ENCODE measurements around the gene ARMC6.
"Not testable (repeated sequence)": the region's sequence is repeated elsewhere in the genome, so short reads cannot be mapped to it uniquely, and the experiment has no call there.

The ARMC6 gene

DNA sequence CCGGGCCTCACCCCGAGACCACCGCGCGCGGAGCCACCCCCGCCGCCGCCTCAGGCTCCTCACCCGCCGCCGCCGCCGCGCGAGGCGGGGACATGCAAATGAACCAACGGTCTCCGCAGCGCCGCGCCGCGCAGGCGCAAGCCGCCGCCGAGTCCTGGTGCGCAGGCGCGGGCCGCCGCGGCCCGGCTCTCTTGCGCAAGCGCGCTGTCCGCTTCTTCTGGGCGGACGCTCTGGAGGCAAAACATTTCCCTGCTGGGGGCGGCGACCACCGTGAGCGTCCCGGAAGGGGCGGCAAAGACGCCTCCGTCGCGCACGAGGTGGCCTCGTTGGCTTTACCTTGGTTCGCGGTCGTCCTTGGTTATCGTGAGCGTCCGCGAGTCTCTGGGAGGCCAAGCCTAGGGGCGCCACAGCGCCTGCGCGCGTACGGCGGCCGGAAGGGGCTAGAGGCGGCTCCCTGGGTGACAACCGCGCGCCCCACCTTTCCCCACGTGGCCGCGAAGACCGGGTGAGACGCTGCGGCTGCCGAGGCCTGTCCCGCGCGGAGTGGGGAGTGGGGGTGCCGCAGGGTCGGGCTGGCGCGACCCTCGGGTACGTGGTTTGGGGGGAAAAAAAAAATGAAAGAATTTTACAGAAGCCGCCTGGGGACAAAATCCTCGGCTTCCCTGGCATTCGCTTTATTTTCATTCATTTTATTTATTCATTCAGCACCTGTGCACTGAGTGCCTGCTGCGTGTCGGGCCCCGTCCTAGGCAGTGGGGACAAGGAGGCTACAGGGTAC is at the start of gene ARMC6, which contains the start of gene SUGP2:
Gene ARMC6, plus strand, starts transcription at position 178 of the 778 bp plus-strand sequence. CDS start 607 bp downstream, outside the sequence.
Gene SUGP2, minus strand, starts transcription at position 92 of the 778 bp plus-strand sequence. CDS start 2,446 bp downstream, outside the sequence.
- peak; percentile 82 for DNase-seq

DNA sequence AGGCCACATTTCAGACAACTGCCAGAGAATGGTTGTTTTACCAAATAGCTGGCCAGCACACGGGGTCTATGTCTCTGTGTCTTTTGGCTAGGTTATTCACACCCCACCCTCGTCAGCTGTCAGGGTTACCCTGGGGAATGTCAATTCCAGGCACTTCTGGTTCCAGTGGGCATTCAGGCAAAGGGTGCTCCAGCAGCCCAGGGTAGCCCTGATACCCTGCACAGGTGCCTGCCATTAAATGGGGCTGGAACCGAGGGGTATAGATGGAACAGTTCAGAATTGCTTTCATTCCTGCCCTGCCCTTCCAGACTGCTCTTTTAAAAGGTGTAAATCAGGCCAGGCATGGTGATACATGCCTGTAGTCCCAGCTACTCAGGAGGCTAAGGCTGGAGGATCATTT is 49.2 kb upstream of the ARMC6 start:
- DNase-seq = no peak

DNA sequence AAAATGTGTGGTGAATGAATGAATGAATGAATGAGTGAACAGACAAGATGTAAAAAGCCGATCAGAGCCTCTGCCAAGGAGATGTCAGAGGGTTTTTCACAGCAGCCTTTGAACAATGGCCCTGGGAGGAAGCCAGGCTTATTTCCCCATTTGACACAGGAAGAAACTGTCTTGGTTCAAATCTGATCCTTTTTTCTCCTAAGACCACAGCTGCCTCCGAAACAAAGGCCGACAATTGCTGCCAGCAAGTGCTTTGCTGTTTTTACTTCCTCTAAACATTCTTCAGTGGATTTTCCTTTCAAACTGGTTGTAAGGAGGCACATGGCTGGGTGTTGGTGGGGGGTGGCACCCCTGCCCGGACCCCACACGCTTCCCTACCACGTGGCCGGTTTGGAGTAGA is 48.1 kb upstream of the ARMC6 start:
- DNase-seq = no peak

DNA sequence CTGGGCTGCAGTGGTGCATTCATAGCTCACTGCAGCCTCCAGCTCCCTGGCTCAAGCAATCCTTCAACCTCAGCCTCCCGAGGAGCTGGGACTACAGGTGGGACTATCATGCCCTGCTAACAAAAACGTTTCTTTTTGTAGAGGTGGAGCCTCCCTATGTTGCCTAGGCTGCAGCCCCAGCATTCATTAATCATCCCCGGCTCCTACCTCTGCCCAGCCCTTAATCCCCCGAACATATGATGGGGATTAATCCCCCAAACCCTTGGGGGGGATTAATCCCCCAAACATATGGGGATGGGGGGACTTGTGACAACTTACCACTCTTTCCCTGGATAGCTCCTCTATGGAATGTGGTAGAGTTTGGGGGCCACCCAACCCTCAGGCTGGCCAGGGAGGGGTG is 45.9 kb upstream of the ARMC6 start:
- DNase-seq = no peak

DNA sequence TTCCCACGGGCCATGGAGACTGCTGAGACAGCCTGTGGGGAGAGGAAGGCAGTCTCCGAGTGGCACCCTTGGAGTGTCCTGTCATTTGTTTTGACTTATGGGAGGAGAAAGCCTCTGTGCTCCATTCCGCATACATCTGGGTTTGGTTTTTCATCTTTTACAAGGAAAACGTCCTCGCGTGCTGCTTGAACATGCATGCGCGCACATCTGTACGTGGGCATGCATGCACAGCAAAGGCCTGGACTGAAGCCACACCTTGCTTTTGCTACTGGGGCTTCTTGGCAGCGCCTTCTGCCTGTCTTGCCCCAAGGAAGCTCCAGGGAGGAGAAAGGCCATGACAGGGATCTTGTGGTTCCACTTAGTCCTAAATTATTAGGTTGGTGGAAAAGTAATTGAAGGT is 44.1 kb upstream of the ARMC6 start:
- DNase-seq = no peak

DNA sequence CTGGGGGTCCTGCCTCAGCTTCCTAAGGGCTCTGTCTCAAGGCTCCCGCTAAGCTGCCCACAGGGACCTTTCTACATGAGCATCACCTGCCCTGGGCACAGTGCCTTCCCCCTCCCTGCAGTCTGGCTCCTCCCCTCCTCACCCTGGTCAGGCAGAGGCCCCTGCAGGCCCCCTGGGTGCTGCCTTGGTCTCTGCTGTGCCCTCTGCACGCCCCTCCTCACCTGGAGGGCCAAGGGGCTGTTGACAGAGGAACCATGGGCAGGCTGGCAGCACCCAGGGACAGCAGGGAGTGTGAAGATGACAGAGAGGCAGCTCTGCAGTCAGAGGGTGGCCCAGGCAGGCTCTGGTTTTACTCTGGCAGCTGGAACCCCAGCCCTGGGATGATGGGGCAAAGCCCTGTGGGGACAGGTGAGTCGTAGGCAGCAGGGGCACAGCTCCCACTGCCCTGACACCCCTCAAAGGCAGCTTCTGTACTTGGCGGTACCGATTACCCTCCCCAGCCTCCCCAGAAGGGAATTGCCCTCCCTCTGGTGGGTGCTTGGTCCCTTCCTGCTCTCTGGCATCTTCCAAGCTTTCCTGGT is 43.2 kb upstream of the ARMC6 start:
- no peak for DNase-seq

DNA sequence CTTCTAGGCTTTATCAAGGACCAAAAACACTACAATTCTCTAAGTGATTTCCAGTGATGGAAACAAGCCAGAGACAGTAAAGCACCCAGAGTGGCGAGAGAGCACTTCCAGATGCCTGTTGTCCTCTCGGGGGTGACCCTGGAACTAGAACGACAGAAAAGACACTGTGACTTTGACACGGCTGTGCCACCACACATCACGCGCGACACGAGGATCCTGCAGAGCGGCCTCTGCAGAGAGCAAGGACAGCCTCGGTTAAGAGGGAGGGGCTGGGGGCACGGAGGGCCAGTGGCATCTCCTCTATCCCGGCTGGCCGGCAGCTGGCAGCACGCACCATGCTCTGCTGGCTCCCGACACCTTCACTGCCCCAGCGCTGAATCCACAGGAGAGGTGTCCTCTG is 42.4 kb upstream of the ARMC6 start:
- no peak for DNase-seq

DNA sequence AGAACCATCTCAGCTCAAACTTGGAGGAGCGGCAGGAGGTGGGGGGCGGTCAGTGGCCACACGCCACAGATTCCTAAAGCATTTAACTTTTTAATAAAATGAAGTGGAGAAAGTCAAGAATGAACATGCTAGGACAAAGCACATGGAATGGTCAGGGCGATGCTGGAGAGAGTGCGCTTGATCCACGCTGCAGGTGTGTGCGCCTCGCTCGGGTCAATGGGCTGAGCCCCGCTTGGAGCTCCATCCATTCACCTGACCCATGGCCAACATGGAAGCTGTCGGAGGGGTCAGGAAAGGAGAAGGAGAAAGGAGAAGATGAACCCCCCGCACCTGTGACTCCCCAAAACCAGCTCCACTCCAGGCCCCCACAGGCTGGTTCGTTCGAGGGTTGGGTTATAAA is 41.9 kb upstream of the ARMC6 start:
- no peak for DNase-seq

DNA sequence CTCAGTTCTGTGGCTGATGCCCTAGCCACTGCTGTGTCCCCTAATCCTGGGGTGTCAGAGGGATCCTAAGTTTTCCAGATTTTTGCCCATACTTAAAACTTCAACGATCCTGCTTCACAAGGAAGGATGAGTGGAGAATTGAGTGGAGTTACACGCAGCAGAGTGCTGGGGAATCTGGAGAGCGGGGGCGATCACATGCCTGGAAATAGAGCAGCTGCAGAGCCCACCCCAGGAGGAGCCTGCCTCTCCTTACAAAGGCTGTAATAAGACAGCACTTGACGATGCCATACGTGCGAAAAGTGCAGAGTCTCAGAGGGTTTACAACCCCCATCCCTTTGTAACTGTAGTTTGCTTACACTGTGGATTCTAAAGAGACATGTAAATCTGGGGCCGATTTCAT is 40.7 kb upstream of the ARMC6 start:
- no peak for DNase-seq

DNA sequence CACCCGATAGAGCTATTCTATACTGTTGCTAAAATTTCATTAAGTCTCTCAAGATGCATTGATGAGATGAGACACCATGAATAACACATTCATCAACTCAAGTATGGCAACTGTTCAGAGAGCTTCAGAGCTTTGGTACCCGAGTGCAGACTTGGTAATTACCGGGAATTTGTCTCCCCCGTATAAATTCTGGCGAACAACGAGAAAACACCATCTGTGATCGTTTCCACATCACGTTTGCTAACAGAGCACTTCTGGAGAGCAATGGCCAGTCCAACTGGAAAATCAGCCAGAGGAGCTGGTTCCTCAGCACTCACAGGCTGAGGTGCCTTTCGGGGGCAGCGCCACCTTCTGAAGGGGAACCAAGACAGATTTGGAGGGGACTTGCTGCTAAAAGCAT is 40.3 kb upstream of the ARMC6 start:
- DNase-seq = no peak

DNA sequence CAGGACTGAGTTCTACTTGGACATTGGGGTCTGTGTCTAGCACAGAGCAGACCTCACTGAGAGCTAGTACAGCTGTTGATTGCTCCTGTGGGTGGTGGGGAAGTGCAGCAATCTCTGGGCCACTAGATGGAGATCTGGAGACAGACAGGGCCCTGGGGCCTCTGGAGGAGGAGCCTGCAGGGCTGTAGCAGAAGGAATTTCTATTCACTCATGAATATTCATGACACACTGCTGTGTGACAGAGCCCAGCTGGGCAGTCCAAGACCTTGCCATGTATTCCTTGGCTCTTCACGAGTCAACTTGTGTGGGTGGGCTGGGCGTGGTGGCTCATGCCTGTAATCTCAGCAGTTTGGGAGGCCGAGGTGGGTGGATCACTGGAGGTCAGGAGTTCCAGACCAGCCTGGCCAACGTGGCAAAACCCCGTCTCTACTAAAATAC is 37.6 kb upstream of the ARMC6 start:
- DNase-seq = no peak

DNA sequence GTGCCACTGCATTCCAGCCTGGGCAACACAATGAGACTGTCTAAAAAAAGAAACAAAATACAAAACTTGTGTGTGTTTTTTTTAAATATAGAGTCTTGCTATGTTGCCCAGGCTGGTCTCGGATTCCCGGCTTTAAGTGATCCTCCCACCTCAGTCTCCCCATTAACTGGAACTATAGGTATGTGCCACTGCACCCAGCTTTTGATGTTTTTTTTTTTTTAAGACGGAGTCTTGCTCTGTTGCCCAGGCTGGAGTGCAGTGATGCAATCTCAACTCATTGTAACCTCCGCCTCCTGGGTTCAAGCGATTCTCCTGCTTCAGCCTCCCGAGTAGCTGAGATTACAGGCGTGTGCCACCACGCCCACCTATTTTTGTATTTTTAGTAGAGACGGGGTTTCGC is 37.1 kb upstream of the ARMC6 start:
- no peak for DNase-seq

DNA sequence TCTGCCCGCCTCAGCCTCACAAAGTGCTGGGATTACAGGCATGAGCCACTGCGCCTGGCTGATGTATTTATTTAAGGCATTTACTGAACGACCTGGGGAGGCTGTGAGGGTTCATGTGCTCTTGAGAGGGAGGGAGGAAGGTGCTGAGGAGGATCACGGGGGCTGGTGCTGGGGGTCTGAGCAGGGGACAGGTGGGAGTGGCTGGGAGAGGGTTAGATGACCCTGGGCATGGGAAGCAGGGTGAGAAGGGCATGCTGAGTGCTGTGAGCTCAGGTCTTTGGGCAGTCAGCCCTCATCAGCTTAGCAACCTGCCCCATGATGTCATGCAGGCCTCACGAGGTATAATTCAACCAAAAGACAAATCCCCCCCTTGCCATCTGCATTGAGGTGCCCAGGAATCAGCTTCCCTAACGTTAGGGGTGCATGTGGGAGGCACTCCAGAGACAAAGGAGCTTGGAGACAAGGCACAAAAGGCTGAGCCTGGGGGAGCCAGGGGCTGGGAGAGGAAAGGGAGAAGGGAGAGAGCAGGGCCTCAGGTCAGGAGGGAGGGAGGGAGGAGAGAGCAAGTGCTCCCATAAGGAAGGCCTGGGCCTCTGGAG is 36.5 kb upstream of the ARMC6 start:
- DNase-seq = no peak

DNA sequence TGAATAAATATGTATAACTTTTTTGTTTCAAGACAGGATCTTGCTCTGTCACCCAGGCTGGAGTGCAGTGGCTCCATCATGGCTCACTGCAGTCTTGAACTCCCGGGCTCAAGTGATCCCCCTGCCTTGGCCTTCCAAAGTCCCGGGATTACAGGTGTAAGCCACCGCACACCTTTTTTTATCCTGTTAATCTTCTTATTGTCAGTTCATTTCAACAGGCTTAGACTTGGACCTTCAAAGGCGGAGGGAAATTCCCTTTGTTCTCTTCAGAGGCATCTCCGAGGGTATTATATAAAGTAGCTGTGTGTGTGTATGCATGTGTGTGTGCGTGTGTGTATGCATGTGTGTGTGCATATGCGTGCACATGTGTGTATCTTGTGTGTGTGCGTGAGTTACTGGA is 35.1 kb upstream of the ARMC6 start:
- DNase-seq = no peak

DNA sequence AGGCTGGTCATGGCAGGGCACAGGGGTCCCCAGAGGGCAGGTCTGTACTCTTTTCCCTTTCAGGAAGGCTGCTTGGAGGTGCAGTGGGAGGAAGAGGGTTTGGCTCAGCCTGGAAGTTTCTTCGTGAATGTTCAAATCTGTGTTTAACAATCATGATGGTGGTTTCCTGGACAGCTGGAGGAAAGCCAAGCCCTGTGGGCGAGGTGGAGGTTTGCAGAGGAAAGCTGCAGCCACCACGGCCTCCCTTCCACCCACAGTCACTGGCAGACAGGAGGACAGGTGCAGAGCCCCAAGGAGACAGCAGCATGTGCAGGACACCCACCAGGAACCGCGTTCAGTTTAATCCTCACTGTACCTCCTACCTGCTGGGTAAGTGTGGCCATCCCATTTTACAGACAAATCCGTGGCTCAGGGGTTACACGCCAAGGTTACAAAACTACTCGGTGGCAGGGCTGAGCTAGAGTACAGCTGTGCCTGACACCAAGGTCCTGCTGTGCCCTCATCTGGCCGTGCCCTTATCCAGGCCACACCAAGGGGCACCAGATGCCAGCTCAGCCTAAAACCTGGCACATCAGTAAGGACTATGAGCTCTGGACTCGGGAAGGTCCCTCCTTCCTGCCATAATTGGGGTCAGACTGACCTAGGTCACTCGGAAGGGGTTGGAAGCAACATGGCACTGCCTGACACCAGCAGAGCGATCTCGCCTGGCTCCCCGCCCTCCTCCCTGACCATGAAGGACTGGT is 34.2 kb upstream of the ARMC6 start:
- no peak for DNase-seq

DNA sequence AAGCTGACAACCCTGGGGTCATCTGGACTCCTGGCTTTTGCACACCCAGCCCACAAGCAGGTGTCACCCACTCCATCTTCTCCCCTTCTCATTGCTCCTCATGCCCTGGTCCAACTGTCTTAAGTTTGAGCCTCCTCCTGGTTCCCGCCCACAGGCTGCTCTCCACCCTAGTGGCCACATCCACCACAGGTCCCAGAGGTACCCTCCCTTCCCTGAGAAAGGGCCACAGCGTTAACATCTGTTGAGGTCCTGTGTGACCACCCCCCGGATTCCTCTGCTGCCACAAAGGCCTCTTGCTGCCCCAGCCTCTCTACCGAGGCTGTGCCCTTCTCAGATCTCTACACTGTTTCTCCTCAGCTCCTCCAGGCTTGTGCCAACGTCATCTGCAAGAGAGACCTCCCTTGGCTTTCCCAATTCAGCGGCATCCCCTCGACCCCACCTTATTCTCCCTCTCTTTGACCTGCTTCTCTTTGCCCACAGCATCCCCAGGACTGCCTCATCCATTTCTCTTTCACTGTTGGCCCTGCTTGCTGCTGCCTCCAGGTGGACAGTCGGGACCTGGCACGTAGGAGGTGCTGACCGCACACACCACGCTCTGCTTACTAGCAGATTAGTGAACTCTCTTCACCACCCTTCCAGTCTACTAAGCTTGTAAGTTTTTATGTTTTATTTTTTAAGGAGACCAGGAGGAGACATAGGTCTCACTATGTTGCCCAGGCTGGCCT is 33.3 kb upstream of the ARMC6 start:
- no peak for DNase-seq

DNA sequence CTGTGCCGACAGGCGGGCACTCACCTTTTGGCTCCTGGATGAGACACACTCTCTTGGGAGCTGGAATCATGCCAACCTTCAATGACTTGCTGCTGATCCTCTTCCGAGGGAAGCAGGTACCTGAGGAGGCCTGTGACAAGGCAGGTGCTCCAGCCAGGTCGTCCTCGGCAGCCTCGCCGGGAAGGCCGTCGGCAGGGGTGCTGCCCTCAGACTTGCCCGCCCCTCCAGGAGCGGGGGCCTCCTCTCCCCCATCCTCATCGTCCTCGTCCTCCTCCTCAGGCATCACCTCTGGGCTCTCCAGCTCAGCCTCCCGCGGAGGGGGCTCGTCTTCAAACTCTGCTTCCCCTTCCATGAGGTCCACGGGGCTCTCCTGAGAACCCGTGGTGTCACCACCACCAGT is 29.3 kb upstream of the ARMC6 start:
- DNase-seq = no peak

DNA sequence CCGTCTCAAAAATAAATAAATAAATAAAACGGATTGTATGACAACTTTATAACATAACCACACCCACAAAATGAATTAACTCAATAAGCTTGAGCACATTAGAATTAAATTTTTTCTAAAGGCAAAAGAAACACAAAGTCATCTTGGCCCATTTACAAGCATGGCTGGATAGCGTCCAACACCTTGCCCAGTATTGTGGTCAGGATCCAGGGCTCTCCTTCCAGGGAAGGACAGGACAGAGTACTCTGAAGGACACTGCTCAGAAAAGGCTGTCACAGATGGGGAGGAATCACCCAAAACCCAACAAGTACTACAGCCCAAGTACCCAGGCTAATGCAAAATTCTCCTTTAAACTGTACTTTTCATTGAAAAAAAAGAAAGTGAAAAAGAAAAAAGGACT is 27.2 kb upstream of the ARMC6 start:
- no peak for DNase-seq

DNA sequence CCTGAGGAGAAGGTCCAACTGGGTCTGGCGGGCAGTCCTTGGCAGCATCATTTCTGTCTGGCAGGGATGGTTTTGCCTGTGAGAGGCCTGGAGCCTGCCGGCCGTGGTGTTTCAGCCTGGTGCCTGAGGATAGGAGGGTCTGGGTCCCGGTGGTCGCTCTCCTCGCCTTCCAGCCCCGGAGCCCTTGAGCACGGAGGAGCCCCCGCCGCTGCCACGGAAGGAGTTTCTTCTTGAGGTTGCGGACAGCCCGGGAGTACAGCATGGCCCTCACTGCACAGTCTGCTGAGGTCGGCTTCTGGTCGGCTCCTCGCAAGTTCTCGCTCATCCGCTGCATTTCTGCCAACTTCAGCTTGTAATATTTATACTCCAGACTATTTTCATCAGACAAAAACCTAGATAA is 23.5 kb upstream of the ARMC6 start:
- DNase-seq = no peak

DNA sequence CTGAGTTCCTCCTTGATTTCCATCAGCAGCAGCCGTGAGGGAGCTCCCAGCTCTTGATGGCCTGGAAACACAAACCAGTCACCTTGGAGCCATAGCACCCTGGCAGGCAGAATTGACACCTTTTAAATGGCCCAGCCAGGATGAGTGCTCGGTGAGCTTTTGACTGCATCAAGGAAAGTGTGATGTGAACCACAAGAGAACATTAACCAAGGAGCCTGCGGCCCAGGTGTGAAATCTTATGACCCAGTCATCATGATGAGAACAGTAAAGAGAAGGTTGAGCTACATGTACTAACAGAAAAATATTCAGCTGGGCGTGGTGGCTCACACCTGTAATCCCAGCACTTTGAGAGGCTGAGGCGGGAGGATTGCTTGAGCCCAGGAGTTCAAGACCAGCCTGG is 22.9 kb upstream of the ARMC6 start:
- no peak for DNase-seq

DNA sequence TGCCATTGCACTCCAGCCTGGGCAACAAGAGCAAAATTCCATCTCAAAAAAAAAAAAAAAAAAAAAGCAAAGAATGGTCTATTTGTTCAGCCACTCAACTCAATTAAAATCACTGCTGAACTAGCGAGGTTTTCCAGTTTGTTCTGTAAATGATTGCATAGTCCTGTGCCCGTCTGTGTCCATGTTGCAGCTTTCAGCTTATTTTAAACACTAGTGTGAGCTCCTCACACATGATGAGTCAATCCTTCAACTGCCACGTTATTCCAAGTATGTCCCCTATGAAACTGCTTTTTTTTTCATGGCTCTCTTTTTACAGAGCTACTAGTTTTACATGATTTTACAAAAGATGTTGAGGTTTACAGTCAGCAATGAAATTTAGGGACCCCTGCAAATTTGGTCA is 12.3 kb upstream of the ARMC6 start:
- no peak for DNase-seq

DNA sequence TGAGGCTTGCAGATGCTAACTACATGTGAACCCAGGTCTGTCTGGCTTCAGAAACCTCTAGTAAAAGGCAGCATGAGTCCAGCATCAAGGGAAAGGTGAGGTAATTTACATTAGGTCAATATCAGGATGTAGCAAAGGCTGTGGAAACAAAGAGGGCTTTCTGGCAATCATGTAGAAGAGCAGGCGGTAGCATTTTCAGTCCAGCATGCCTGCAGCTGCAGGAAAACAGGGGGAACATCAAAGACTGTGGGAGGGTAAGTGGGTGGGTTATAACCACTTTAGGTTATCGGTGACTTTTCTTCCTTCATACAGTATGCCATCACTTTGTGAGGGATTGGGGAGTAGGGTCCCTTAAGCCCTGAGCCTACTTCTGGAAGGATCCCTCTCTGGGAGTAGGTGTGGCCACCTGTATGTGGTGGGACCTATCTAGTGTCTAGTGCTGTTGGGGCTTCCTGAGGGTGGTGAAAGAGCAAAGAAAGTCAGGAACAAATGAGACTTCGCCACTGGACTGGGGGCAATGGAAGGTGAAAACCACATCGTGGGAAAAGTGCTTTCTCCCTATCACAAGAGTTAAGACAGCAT is 10.9 kb upstream of the ARMC6 start:
- no peak for DNase-seq

DNA sequence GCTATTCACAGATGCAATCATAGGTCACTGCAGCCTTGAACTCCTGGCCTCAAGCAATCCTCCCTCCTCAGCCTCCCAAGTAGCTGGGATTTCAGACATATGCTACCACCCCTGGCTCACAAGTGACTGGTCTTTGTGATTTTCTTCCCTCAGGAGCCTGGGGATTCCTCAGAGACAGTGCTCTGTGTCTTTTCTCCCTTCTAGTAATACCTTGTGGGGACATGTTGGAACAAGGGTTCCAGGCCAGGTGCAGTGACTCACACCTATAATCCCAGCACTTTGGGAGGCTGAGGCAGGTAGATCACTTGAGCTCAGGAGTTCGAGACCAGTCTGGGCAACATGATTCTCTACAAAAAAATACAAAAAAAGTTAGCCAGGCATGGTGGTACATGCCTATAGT is 10.0 kb upstream of the ARMC6 start:
- DNase-seq = not testable (repeated sequence)

Data from NCI-H1105 (cell line).